Activated T-helper 9 cell treated with anti-CD3 and anti-CD28 coated beads, Interleukin-2, amount 50 U/mL, for 16 hours (primary cell): ENCODE results near the gene PNPLA2.

Source experiments
- DNase-seq: peaks from one replicate; pipeline ENCODE4 v3.0.0-alpha.2; 2020; ENCODE audit warnings: low read depth

PNPLA2 gene

GRCh38 chr11:798093-798713 lies 20.5 kb upstream of the PNPLA2 start, which contains the start of gene SLC25A22:
Gene SLC25A22 (minus strand): TSS chr11:798281. CDS start chr11:795006, 3,275 bp downstream.
- peak; percentile 75 for DNase-seq

- no peak for DNase-seq
Observed at GRCh38 chr11:799641-800316, 18.9 kb upstream of the PNPLA2 start.

GRCh38 chr11:800473-800872 lies 18.2 kb upstream of the PNPLA2 start:
- no peak for DNase-seq

- no peak for DNase-seq
Observed at GRCh38 chr11:801097-801780, 17.5 kb upstream of the PNPLA2 start.

- DNase-seq, result no peak
Observed at GRCh38 chr11:802018-802617, 16.6 kb upstream of the PNPLA2 start.

GRCh38 chr11:802693-803466 lies 15.8 kb upstream of the PNPLA2 start:
- no peak for DNase-seq

GRCh38 chr11:803467-803742 lies 15.3 kb upstream of the PNPLA2 start:
- no peak for DNase-seq

GRCh38 chr11:803770-804598 lies 14.7 kb upstream of the PNPLA2 start:
- no peak for DNase-seq

- DNase-seq, result no peak
Observed at GRCh38 chr11:804599-804964, 14.1 kb upstream of the PNPLA2 start.

GRCh38 chr11:808427-809286 lies 10.1 kb upstream of the PNPLA2 start:
- no peak for DNase-seq

GRCh38 chr11:809287-810039 lies 9.3 kb upstream of the PNPLA2 start, which contains the start of gene RPLP2:
Gene RPLP2 (plus strand): TSS chr11:809967. CDS start chr11:810235, 268 bp downstream.
- peak; percentile 96 for DNase-seq

- no peak for DNase-seq
Observed at GRCh38 chr11:810040-810567, 8.6 kb upstream of the PNPLA2 start.

- no peak for DNase-seq
Observed at GRCh38 chr11:811446-812245, 7.1 kb upstream of the PNPLA2 start.

GRCh38 chr11:812390-812789 lies 6.3 kb upstream of the PNPLA2 start:
- no peak for DNase-seq

GRCh38 chr11:813072-813455 lies 5.7 kb upstream of the PNPLA2 start:
- no peak for DNase-seq

- no peak for DNase-seq
Observed at GRCh38 chr11:813456-814096, 5.1 kb upstream of the PNPLA2 start.

- no peak for DNase-seq
Observed at GRCh38 chr11:815675-816432, 2.9 kb upstream of the PNPLA2 start.
